SIG-M5 treated with dmso at 0.1 percent for 504 hours (cell line): Measurements from ENCODE around the gene CDADC1.
"Not testable (repeated sequence)": the region's sequence is repeated elsewhere in the genome, so short reads cannot be mapped to it uniquely, and the experiment has no call there.

ENCODE experiments used
- DNase-seq: peaks from one replicate; lab custom pipeline; 2025; ENCODE audit not compliant: unreplicated experiment; lab: John Stamatoyannopoulos, UW

CDADC1 gene

DNA sequence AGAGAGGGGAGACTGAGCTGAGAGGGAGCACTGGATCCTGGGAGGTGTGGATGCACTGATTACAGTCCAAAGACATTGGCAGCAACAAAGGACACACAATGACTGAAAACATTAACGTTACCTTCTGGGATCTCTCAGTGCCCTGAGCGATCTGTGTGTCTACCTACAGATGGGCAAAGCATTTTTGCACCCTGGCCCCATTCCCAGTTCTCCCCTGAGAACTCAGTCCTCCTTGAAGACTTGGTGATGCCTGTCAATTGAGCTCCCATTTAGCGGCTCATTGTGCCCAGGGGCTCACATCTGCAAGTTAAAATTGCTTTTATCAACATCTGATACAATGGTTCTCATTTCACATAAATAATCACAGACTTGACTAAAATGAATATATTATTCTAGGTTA lies 62.5 kb downstream of the CDADC1 start:
- DNase-seq, result no peak

DNA sequence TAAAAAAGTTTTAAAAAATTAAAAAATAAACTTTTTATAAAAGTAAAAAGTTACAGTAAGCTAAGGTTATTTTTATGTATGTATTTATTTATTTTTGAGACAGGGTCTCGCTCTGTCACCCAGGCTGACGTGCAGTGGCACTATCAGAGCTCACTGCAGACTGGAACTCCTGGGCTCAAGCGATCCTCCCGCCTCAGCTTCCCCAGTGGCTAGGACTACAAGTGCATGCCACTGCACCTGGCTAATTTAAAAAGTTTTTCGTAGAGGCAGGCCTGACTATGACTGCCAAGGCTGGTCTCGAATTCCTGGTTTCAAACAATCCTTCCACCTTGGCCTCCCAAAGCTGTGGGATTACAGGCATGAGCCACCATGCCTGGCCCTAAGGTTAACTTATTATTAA lies 64.1 kb downstream of the CDADC1 start:
- DNase-seq, result no peak

DNA sequence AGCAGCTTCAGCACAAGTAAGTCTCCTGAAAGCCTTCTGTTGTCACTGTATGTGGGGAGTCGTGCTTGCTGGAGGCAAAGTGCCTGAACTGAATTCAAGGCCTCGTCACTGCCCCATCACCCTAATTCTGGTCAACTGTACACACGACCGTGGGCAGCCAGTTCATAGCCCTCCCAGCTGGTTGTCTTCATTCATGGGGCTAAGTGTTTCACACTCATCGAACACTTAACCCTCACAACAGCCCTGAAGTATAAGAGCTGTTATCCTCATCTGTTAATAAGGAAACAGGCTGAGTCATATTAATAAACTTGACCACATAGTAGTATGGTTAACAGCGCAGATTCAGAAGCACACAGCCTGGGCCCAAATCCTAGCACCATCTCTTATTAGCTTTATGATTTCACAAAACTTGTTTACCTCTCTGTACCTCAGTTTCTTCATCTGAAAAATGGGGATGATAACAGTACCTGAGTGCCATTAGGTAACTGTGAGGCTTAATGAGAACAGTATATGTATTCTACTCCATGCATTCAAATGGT lies 66.7 kb downstream of the CDADC1 start:
- no peak for DNase-seq

DNA sequence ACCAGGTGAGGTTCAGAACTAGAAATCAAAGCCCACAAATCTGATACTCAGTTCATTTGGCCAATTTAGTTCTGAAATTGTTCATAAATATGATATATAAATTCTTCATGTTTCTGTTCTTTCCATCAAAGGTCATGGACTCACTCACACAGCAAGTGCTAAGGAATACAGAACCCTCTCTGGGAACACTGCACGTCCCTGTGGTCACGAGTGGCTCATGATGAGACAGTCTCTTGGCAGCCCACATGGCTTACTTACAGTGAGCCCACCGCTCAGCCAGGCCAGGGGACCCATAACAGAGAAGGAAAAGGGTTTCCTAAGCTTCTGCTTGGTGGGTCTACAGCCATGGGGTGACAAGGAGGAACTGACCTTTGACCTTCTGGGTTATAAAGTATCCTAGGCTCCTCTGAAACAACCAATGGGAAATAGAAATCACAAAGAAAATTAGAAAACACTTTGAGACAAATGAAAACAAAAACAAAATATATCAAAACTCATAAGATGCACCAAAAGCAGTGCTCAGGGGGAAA lies 67.4 kb downstream of the CDADC1 start:
- DNase-seq, result no peak

DNA sequence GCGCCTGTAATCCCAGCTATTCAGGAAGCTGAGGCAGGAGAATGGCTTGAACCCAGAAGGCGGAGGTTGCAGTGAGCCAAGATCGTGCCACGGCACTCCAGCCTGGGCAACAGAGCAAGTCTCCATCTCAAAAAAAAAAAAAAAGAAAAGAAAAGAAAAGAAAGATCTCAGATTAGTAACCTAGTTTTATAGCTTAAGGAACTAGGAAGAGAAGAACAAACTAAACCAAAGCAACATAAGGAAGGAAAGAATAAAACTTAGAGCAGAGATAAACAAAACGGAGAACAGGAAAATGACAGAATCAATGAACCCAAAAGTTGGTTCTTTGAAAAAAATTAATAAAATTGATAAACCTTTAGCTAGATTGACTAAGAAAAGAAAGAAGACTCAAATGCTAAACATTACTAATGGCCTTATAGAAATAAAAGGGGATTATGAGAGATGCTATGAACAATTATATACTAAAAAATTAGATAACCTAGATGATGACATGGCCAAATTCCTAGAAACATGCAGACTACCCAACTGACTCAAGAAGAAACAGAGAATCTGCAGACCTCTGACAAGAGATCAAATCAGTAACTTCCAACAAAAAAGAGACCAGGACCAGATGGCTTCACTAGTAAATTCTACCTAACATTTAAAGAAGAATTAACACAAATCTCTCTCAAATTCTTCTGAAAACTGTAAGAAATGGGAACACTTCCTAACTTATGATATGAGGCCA lies 68.2 kb downstream of the CDADC1 start:
- DNase-seq, result no peak

DNA sequence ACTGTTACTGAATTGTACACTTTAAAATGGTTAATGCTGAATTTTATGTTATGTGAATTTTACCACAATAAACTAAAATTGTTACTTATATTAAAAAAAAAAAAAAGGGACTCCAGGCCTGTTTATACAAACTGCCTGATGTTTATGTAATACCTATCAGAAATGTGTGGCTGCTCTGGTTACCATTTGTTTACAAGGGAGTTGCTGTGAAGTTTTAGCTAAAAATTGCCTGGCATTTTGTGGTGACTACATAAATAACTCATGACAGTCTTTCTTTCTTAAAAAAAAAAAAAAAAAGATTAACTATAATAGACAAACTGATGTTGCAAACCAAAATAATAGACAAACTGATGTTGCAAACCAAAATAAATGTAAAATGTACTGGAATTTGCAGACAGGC lies 71.8 kb downstream of the CDADC1 start:
- DNase-seq, result no peak

DNA sequence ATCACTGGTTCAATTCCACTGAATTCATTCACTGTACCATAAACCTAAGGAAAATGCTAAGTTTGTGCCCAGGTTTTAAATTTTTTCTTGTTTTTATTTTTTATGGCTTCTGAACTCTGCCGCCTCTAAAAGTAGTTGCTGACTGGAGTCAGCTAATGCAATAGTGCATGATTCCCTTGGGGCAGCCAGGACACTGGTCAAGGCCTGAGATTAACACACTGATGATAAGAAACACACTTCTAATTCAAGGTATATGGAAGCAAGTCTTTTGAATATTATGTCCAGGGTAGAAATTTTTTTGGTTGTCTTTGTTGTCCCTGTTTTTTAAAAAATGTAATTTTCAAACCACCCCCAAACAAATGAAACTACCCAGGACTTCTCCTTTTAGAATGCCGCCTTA lies 72.2 kb downstream of the CDADC1 start:
- no peak for DNase-seq

DNA sequence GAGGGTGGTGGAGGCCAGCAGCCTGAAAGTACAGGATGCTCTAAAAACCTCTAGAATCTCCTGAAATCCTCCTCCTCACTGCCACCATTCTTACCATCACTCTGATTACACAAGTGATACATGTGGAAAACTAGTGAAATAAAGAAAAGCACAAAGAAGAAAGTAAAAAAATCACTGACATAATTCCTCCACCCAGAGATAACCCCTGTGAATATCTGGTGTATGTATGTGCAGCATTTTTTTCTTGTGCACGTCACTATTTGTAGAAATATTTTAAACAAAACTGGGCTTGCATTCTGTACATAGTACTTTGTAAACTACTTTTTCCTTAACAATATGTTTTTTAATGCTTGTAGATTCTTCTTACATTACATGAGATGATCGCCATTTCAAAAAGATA lies 73.2 kb downstream of the CDADC1 start:
- DNase-seq, result no peak

DNA sequence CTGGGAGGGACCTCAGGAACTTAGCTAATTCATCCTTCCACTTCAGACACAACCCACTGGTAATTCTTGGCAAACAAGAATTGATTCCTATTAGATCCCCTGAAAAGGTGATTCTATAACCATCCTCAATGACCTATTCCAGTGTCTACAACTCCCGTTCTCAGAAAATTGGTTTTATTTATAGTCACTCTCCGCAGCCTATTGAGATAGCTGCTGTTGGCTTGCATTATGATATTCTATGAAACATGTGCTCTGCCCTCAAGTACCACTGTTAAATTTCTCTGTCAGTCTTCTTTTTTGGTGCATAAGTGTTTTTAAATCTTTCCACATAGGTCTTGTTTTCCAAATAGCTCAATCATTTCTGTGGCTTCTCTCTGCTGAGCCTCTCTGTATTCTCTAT lies 75.0 kb downstream of the CDADC1 start:
- no peak for DNase-seq

DNA sequence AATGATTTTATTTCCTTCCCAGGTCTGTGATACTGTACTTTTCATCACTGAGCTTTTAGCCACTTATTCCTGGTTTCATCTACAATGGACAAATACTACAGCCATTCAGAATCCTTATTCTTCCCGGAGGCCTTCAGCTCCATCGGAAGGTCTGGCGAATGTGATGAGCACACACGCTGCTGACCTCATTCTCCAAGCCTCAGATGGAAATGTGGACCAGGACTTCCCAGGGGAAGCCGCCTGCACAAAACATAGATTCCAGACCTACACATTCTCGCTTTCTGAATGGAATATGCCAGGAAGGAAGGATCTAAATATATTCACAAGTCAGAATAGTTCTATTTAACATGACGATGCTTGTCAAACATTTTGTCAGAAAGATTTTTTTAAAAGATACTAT lies 75.6 kb downstream of the CDADC1 start:
- DNase-seq, result no peak

DNA sequence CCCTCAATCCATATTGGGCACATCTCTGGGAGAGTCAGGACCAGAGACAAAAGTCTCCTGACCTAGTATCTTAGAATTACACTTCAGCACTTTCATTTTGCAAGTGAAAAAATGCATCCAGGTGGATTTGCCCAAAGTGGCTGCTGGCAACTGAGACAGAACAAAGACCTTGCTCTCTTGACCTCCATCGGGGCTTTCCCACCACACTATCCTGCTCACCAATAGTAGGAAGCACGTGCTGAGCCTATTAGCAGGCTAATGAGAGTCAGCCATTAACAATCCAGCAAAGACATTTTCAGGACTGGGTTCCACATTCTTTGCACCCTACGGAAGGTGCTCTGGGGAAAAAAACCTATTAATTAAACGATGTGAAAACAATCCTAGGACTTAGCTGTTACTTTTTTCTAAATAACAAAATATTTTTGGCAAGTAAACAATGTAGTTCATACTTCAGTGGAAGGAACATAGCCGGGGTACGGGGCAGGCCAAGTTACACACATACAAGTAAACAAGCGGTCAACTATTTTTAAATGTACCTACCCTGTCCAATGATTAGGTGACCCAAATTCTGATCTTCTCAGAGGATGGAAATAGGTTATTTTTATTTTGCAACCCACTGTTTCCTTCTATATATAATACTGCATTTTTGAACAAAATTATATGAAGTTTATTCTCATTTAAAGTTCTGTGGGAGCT lies 78.6 kb downstream of the CDADC1 start:
- no peak for DNase-seq

DNA sequence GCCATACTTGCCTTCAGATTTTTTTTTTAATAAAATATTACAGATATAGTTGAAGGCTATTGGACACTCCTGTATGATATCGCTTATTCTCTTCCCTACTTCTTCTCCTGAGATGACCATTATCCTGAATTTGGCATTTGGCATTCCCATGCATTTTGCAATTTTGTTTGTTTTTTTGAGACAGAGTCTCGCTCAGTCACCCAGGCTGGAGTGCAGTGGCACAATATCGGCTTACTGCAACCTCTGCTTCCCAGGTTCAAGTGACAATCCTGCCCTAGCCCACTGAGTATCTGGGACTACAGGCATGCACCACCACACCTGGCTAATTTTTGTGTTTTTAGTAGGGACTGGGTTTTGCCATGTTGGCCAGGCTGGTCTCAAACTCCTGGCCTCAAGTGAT lies 79.4 kb downstream of the CDADC1 start:
- not testable (repeated sequence) for DNase-seq

DNA sequence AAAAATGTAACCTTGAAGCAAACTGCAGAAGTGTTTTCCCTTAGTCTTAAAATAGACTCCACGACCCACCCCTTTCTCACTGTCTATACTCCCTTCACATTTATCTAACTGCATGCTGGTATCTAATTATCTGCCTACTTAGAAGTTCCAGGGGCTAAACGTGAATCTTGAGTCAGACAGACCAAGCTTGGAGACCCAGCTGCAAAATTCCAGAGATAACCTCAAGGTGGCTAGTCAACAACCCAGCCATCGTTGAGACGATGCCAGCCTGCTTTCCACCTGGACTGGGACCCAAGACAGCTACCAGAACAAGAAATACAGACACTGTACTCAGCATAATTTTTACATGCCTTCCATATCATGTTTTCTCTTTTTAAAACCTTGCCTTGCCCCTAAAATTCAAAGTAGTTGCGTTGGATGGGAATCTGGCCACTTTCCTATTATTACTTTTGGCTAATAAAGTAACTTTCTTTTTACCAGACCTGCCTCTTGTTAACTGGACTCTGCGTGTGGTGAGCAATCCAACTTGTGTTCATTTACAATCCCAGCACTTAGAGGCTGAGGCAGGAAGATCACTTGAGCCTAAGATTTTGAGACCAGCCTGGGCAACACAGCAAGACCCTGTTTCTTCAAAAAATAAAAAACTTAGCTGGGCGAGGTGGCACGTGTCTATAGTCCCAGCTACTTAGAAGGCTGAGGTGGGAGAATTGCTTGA lies 82.3 kb downstream of the CDADC1 start:
- DNase-seq, result no peak

DNA sequence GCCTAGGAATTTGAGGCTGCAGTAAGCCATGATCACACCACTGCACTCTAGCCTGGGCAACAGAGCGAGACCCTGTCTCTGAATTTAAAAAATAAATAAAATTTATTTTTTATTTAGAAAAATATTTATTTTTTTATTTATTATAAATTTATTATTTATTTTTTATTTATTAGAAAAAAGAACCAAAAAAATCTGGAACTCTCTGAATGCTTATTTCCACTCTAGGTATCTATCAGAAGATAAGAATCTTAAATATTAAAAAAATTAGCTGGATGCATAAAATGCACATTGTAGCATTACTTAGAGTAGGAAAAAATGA lies 82.8 kb downstream of the CDADC1 start:
- DNase-seq, result no peak

DNA sequence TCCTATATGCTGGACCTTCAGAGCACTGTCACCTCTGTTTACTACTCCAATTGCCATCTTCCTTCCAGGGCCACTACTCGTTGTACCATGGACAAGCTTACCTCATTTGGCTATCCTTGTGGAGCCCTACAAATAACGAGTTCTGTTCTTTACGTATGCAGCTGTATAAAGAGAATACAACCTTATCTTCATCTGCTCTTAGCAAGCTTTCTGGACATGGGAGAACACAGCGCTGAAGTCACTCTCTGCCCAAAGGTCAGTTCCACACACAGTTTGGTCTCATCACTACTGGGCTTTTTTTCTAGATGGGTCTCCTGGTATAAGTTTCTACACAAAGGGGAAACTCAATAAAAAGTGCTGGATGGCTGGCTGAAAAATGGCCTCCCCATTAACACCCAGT lies 88.9 kb downstream of the CDADC1 start:
- DNase-seq, result no peak

DNA sequence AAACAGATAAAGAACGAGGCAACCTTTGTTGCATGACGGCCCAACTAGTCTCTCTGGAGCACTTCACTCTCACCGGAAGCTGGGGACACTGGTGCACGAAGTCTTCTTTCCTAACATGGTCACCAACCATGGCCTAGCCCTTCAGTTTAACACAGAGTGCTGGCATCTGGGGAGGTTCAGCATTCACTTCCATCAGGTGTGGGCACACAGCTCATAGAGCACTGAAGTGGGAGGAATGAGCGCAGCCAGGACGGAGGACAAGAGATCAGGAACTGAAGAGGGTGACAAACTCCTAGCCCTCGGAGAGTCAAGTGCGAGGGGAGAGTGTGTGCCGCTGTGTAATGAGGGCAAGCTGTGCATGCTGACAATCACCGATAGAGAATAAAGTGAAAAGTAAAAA lies 92.4 kb downstream of the CDADC1 start:
- no peak for DNase-seq

DNA sequence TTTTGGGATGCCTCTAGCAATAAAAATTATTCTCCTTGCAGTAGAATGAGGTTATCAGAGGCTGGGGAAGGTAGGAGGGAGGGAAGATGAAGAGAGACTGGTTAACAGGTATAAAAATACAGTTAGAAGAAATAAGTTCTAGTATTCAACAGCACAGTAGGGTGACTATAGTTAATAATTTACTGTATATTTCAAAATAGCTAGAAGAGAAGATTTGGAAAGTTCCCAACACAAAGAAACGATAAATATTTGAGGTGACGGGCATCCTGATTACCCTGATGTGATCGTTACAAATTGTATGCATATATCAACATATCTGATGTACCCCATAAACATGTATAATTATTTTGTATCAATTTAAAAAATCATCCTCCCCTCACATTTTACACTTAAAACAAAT lies 93.8 kb downstream of the CDADC1 start:
- no peak for DNase-seq

DNA sequence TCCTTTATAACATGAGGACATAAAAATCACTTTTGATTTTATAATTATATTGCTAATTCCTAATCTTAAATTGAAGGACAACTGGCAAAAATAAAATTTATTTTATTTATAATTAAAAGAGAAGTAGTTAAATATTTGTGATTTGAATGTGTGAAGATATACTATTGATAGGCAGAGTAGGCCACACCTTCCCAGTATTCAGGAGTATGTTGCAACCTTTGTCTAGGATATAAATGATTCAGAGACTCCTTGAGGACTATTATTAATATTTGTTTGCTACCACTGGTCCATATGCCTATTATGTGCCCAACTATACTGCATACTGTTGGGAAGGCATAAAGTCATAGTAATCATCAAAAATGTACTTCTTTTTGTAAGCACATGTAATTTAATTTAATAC lies 94.2 kb downstream of the CDADC1 start:
- no peak for DNase-seq

DNA sequence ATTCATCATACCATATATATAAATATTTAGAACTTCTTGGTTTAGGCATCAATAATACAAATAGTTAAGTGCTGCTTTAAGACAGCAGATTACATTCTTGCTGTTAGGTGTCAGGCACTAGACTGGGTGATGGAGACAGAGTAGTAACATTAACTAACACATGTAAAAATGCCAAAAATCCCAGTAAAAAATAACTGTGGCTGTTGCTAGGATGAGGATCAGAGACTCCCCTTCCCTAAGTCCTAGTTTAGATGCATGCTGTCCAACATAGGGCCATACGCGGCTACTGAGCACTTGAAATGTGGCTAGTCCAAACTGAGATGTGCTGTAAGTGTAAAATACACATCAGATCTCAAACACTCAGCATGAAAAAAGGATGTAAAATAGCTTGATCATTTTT lies 94.7 kb downstream of the CDADC1 start:
- DNase-seq, result no peak
